Gastroesophageal sphincter (tissue), 4 donors: ENCODE measurements around the gene LTBP3. TPM values are rescaled to one million over a fixed set of nuclear protein-coding genes. Genes with fewer than 3 reads are reported as not detected.

ENCODE experiments used
- ATAC-seq: fragments of 150-250 bp; one replicate; pipeline ENCODE4 v1.9.1; 2016; ENCODE audit warnings: mild to moderate bottlenecking, moderate library complexity
- H3K27ac ChIP-seq, 4 donors: fragments of 200-600 bp; sonication (generic) in 3 of 4; 1 replicate in 3 of 4; 2 replicates in 1 of 4; pipeline ENCODE4 v1.5.1; 2016 to 2019
- H3K27me3 ChIP-seq: fragments of 200-600 bp; sonication (generic); one replicate; pipeline ENCODE4 v1.5.1; 2019
- H3K36me3 ChIP-seq, 2 donors: fragments of 200-600 bp; sonication (generic); one replicate each; pipeline ENCODE4 v1.5.1; 2019; ENCODE audit warnings: control low read depth in 1 of 2
- H3K4me1 ChIP-seq, 3 donors: fragments of 200-600 bp; sonication (generic); 1 replicate in 2 of 3; 2 replicates in 1 of 3; pipeline ENCODE4 v1.5.1; 2016 to 2019; ENCODE audit warnings: control low read depth in 2 of 3
- H3K4me3 ChIP-seq, 2 donors: fragments of 200-600 bp; sonication (generic); one replicate each; pipeline ENCODE4 v1.5.1; 2019; ENCODE audit warnings: mild to moderate bottlenecking in 1 of 2, moderate library complexity in 1 of 2
- H3K9me3 ChIP-seq, 3 donors: fragments of 200-600 bp; sonication (generic); one replicate each; pipeline ENCODE4 v1.5.1; 2017 to 2019; ENCODE audit warnings: control low read depth in 2 of 3
- CTCF ChIP-seq, 4 experiments: fragments of 200-600 bp in 2 of 4; fragments of 450-650 bp in 2 of 4; sonication (generic) in 1 of 4; IDR thresholded peaks; one replicate each; pipeline ENCODE4 v1.5.1; 2017 to 2019; ENCODE audit warnings: antibody characterized with exemption in 4 of 4, mild to moderate bottlenecking in 2 of 4, moderate library complexity in 2 of 4
- EP300 ChIP-seq: sonication (generic); formaldehyde crosslinking; IDR thresholded peaks from one replicate; pipeline ENCODE4 v1.6.1; 2017; ENCODE audit warnings: antibody characterized with exemption, mild to moderate bottlenecking
- POLR2A ChIP-seq, 2 donors: fragments of 450-650 bp; IDR thresholded peaks; one replicate each; pipeline ENCODE4 v1.6.1; 2017; ENCODE audit warnings: antibody characterized with exemption in 2 of 2, mild to moderate bottlenecking in 2 of 2, moderate library complexity in 1 of 2
- POLR2AphosphoS5 ChIP-seq: sonication (generic); formaldehyde crosslinking; IDR thresholded peaks from one replicate; pipeline ENCODE4 v1.6.1; 2017; ENCODE audit warnings: antibody characterized with exemption
- WGBS, 2 donors: methylation state at CpG; one replicate each; pipeline ENCODE4 v1.1.5; 2018; ENCODE audit warnings: low coverage in 1 of 2; 5-methylcytosine and 5-hydroxymethylcytosine counted together
- total RNA-seq, 4 donors: library from RNA; depleted of rRNA; stranded (reverse); fragments of >200 nt; gene quantifications; one replicate each; pipeline ENCODE4 v1.1.0, GENCODE V29; 2016

The LTBP3 gene
- total RNA-seq, 4 donors from 2014 or later = 90.6 to 173 (median 139) TPM

GRCh38 chr11:65595131-65595530 lies 37.0 kb upstream of the LTBP3 start:
- Histone ChIP-seq H3K36me3 (peaks cover 0 to 68% of the 10 kb centered on the region in 2 donors), H3K4me3 (no peak overlapping the region), H3K9me3 (no peaks in the 10 kb centered on the region), H3K4me1 (peaks cover 0 to 58% (median 13%) of the 10 kb centered on the region in 3 donors), H3K27ac (peak overlapping the region in 2 of 4 donors; percentile 20 to 72), H3K27me3 (no peaks in the 10 kb centered on the region)
- WGBS, 2 donors = no CpG with 5 or more reads among the region's 3 CpGs
- no peak for TF ChIP-seq EP300
- no peak for TF ChIP-seq CTCF (IDR thresholded peaks at IDR 0.05)
- TF ChIP-seq POLR2A (IDR thresholded peaks at IDR 0.05) = no peak
- TF ChIP-seq POLR2AphosphoS5 = no peak
- ATAC-seq = no peak

GRCh38 chr11:65593518-65594414 lies 35.6 kb upstream of the LTBP3 start:
- peak; percentile 52 for ATAC-seq

GRCh38 chr11:65592858-65593517 lies 34.8 kb upstream of the LTBP3 start:
- Histone ChIP-seq H3K4me1 (peaks cover 0 to 80% (median 21%) of the 10 kb centered on the region in 3 donors), H3K9me3 (no peaks in the 10 kb centered on the region), H3K27me3 (no peaks in the 10 kb centered on the region), H3K36me3 (peaks cover 0 to 57% of the 10 kb centered on the region in 2 donors), H3K4me3 (no peak overlapping the region), H3K27ac (peak overlapping the region in 3 of 4 donors; percentile 48 to 86 (median 72))
- ATAC-seq = no peak
- TF ChIP-seq POLR2A (IDR thresholded peaks at IDR 0.05) (no peak), EP300 (no peak), CTCF (IDR thresholded peaks at IDR 0.05) (no peak)
- WGBS, 2 donors = 60% methylated on average over 2 of the region's 22 CpGs; no CpG with 5 or more reads in 1 of the 2 donors

More at GRCh38 chr11:65593518-65594414, 35.6 kb upstream of the LTBP3 start:
- Histone ChIP-seq H3K27me3 (no peaks in the 10 kb centered on the region), H3K4me3 (no peak overlapping the region), H3K36me3 (peaks cover 0 to 65% of the 10 kb centered on the region in 2 donors), H3K27ac (peak overlapping the region in 3 of 4 donors; percentile 48 to 86 (median 72)), H3K4me1 (peaks cover 0 to 72% (median 14%) of the 10 kb centered on the region in 3 donors), H3K9me3 (no peaks in the 10 kb centered on the region)
- WGBS, 2 donors = 33 to 53% methylated on average over 1 to 5 of the region's 26 CpGs
- TF ChIP-seq EP300 (no peak), CTCF (IDR thresholded peaks at IDR 0.05) (peak in 3 of 4 experiments; percentile 77 to 81 (median 77)), POLR2AphosphoS5 (peak; percentile 27), POLR2A (IDR thresholded peaks at IDR 0.05) (no peak)

GRCh38 chr11:65591939-65592857 lies 34.0 kb upstream of the LTBP3 start:
- Histone ChIP-seq H3K27ac (peak overlapping the region in 3 of 4 donors; percentile 59 to 86 (median 72)), H3K36me3 (peaks cover 0 to 50% of the 10 kb centered on the region in 2 donors), H3K4me3 (peak overlapping the region in 1 of 2 donors; percentile 28), H3K4me1 (peaks cover 0 to 88% (median 27%) of the 10 kb centered on the region in 3 donors), H3K9me3 (no peaks in the 10 kb centered on the region), H3K27me3 (no peaks in the 10 kb centered on the region)
- ATAC-seq = no peak
- TF ChIP-seq POLR2A (IDR thresholded peaks at IDR 0.05) (peak in 1 of 2 donors; percentile 23), POLR2AphosphoS5 (peak; percentile 9), EP300 (no peak), CTCF (IDR thresholded peaks at IDR 0.05) (no peak)
- 87% methylated on average over 3 of the region's 106 CpGs; no CpG with 5 or more reads in 1 of the 2 donors for WGBS, 2 donors
